HFF-Myc (cell line): Measurements from ENCODE around the gene COL6A5.

Experiments
- DNase-seq: peaks from one replicate; pipeline ENCODE4 v3.0.0-alpha.2; 2011; ENCODE audit warnings: low read depth; ENCODE audit errors: extremely low read depth
- H3K4me3 ChIP-seq: replicated peaks from 2 replicates; pipeline ENCODE4 v1.5.1; 2011; ENCODE audit warnings: low read depth, mild to moderate bottlenecking, control low read depth, low read length
- TF ChIP-seq, protein P1 (sequence below): IDR thresholded peaks from 2 replicates; pipeline ENCODE4 v1.5.1; 2012; ENCODE audit warnings: mild to moderate bottlenecking, low read depth, low read length, control low read depth; ENCODE audit errors: missing control alignments

The COL6A5 gene

DNA sequence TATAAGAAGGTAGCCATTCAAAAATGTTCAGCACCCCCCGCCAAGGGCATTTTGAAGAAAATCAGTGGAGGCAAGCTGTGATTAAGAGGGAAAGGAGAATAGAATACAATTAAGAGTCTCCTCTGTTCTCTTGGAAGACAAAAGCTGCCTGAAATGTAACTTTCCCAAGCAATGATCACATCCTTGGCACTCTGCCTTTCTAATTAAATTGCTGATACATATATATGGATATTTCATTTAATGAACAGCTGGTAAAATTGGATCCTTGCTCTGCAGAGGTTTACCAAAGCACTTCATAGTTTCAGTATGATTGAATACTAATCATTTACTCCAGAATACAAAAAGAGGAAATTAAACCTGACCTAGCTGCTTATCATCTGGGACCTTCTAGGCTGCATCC, 182.0 kb downstream of the COL6A5 start:
- DNase-seq = no peak

GRCh38 chr3:130528120-130528519, 182.6 kb downstream of the COL6A5 start:
- no peak overlapping the region for H3K4me3 ChIP-seq
- TF ChIP-seq, protein P1, sequence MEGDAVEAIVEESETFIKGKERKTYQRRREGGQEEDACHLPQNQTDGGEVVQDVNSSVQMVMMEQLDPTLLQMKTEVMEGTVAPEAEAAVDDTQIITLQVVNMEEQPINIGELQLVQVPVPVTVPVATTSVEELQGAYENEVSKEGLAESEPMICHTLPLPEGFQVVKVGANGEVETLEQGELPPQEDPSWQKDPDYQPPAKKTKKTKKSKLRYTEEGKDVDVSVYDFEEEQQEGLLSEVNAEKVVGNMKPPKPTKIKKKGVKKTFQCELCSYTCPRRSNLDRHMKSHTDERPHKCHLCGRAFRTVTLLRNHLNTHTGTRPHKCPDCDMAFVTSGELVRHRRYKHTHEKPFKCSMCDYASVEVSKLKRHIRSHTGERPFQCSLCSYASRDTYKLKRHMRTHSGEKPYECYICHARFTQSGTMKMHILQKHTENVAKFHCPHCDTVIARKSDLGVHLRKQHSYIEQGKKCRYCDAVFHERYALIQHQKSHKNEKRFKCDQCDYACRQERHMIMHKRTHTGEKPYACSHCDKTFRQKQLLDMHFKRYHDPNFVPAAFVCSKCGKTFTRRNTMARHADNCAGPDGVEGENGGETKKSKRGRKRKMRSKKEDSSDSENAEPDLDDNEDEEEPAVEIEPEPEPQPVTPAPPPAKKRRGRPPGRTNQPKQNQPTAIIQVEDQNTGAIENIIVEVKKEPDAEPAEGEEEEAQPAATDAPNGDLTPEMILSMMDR = no peak
- no peak for DNase-seq

More for the DNA sequence above, 182.0 kb downstream of the COL6A5 start:
- TF ChIP-seq, protein P1 = no peak
- no peak overlapping the region for H3K4me3 ChIP-seq

DNA sequence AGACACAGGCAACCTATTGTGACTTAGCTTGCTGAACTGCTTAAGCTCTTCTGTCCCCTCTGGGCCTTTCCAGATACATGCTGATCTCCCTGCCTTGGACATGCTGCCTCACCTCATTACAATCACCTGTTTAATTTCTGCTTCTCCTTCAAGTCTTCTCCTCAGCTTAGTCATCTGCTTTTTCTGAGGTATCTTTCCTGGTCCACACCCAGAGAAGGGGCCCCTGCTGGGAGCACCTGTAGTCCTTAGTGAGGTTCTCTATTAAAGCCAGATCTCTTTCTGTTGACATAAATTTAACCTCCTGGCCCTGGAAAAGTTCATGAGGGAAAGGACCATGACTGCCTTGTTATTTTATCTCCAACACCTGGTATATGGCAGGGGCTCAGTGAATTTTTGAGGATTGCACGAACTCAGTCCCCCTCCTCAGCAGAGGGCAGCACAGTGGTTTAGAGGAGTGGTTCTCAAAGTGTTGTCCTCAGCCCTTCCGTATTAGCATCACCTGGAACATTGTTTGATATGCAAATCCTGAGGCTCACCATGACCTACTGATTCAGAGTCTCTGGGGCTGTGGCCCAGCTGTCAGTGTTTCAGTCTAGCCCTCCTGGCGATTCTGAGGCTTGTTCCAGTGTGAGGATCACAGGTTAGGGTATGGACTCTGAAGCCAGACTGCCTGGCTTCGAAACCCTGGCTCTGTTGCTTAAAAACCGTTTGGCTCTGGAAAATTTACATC, 184.2 kb downstream of the COL6A5 start:
- H3K4me3 ChIP-seq = no peak overlapping the region
- TF ChIP-seq, protein P1 = no peak
- no peak for DNase-seq

DNA sequence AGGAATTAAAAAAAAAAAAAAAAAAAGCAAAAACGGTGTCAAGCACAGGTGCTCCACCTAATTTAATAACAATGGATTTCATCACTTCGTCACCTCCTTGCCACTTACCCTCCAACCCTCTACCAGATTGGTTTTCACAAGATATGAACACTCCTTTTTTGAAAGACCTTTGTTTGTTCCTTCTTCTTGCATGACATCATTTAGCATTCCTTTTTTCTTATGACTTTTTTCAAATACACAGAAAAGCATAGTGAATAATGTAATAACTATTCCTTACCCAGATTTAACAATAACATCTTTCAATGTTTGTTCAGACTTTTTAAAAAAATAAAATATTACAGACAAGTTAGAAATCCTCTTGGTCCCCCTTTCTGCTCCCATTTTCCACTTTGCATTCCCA, 187.8 kb downstream of the COL6A5 start:
- no peak for DNase-seq
- no peak overlapping the region for H3K4me3 ChIP-seq
- TF ChIP-seq, protein P1 = no peak
